ENCODE measurements around the gene FAM81B. TPM values are rescaled to one million over a fixed set of nuclear protein-coding genes. Genes with fewer than 3 reads are reported as not detected.

The FAM81B gene
- total and polyA plus RNA-seq, 7 donors: not detected

DNA sequence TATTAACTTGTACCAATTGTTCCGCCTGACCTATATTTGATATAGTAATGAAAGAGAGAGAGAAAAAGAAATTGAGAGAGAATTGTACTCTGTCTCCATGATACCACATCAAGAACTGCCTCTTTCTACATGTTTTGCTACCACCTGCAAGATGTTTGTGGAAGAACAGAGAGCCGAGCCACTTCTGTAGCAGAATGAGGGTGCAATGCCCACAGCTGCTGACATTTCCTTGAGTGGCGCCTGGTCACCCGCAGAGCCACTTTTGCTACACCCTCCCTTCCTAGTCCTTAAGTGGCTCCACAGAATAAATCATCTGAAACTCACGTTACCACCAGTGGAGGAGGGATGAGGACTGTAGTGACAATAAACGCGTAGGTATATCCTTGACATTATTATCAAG is 17.1 kb upstream of the FAM81B start:
- H3K4me1 ChIP-seq: no peaks in the 10 kb centered on the region
- intact Hi-C loops (cut with DNase I): no loop called here
- no peaks in the 10 kb centered on the region for H3K27me3 ChIP-seq
- no peak overlapping the region for H3K4me3 ChIP-seq
- TF ChIP-seq POLR2AphosphoS5 (IDR thresholded peaks at IDR 0.05): no peak
- no peak for TF ChIP-seq POLR2A (IDR thresholded peaks at IDR 0.05)
- TF ChIP-seq EP300 (IDR thresholded peaks at IDR 0.05): no peak
- TF ChIP-seq, protein P1, sequence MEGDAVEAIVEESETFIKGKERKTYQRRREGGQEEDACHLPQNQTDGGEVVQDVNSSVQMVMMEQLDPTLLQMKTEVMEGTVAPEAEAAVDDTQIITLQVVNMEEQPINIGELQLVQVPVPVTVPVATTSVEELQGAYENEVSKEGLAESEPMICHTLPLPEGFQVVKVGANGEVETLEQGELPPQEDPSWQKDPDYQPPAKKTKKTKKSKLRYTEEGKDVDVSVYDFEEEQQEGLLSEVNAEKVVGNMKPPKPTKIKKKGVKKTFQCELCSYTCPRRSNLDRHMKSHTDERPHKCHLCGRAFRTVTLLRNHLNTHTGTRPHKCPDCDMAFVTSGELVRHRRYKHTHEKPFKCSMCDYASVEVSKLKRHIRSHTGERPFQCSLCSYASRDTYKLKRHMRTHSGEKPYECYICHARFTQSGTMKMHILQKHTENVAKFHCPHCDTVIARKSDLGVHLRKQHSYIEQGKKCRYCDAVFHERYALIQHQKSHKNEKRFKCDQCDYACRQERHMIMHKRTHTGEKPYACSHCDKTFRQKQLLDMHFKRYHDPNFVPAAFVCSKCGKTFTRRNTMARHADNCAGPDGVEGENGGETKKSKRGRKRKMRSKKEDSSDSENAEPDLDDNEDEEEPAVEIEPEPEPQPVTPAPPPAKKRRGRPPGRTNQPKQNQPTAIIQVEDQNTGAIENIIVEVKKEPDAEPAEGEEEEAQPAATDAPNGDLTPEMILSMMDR (IDR thresholded peaks at IDR 0.05): no peak
- no peak overlapping the region for H3K27ac ChIP-seq
- no peak for DNase-seq
- 75 to 78% methylated on average over 7 of the region's 7 CpGs for WGBS, 2 donors
- H3K9me3 ChIP-seq: no peaks in the 10 kb centered on the region
- H3K36me3 ChIP-seq: no peaks in the 10 kb centered on the region

DNA sequence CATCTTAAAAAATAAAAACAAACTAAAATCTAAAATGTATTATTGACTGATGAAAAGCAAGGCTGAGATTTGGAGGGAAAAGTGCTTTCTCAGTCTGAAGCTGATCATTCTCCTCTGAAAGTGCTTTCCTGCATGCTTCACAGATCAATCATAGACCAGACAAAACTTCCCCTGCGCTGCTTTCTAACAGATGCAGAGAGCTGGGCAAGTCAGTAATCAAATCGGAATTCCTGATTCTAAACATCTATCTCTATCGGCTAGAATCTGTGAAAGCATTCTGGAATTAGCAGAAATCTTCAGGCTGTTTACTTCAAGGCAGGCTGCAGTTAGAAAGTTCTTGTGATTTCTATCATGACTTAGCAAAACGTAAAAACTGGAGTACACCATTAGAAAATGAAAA is 15.6 kb upstream of the FAM81B start:
- Histone ChIP-seq H3K27ac (no peak overlapping the region), H3K27me3 (no peaks in the 10 kb centered on the region), H3K36me3 (no peaks in the 10 kb centered on the region), H3K4me3 (no peak overlapping the region), H3K4me1 (no peaks in the 10 kb centered on the region), H3K9me3 (no peaks in the 10 kb centered on the region)
- intact Hi-C loops (cut with DNase I): no loop called here
- 74 to 78% methylated on average over 4 of the region's 4 CpGs for WGBS, 2 donors
- TF ChIP-seq POLR2A (IDR thresholded peaks at IDR 0.05): no peak
- TF ChIP-seq, protein P1 (IDR thresholded peaks at IDR 0.05): no peak
- no peak for TF ChIP-seq EP300 (IDR thresholded peaks at IDR 0.05)
- no peak for TF ChIP-seq POLR2AphosphoS5 (IDR thresholded peaks at IDR 0.05)
- no peak for DNase-seq

DNA sequence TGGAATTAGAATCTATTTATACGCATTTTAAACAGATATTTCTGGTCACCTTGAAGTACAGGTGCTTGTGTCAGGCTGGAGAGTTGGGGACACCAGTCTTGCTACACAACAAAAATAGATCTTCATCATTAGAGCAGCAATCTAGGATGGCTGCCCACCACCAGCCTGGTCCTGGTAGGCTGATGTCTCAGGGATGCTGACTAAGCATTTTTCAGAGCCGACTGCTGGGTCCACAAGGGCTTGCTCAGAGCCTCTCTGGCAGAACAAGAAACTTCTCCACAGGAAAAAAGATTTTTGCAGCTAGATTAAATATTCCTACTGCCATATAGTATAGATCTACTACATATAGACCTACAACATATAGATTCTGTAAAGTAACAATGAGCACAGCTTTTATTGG is 12.0 kb upstream of the FAM81B start:
- Histone ChIP-seq H3K36me3 (no peaks in the 10 kb centered on the region), H3K4me3 (no peak overlapping the region), H3K27me3 (no peaks in the 10 kb centered on the region), H3K4me1 (no peaks in the 10 kb centered on the region), H3K9me3 (no peaks in the 10 kb centered on the region), H3K27ac (no peak overlapping the region)
- TF ChIP-seq POLR2AphosphoS5 (IDR thresholded peaks at IDR 0.05) (no peak), POLR2A (IDR thresholded peaks at IDR 0.05) (no peak), EP300 (IDR thresholded peaks at IDR 0.05) (no peak)
- TF ChIP-seq, protein P1 (IDR thresholded peaks at IDR 0.05): no peak
- no peak for DNase-seq
- 49 to 87% methylated on average over 2 of the region's 2 CpGs for WGBS, 2 donors
- intact Hi-C loops (cut with DNase I): no loop called here

DNA sequence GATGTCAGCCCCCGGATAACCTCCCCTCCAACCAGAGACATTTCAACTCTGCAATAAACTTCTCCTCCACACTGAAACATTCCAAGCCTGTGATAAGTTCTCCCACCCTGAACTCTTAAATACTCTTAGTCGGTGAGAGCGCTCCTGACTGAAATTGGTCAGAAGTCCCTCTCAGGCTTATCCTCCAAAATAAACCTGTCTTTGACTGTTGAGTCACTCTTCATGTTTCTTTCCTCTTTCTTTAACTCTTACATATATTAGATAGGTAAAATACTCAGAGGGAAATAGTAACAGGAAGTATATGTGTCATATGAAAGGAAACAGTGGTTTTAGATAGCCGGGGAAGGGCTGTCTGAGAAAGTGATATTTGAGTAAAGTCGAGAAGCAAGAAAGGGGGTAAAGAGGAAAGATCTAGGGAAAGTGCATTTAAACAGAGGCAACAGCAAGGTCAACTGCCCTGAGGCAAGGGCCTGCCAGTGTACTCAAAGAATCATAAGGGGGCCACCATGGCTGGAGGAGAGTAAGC is 11.0 kb upstream of the FAM81B start:
- no peak for TF ChIP-seq EP300 (IDR thresholded peaks at IDR 0.05)
- no peak for TF ChIP-seq POLR2A (IDR thresholded peaks at IDR 0.05)
- TF ChIP-seq POLR2AphosphoS5 (IDR thresholded peaks at IDR 0.05): no peak
- TF ChIP-seq, protein P1 (IDR thresholded peaks at IDR 0.05): no peak
- Histone ChIP-seq H3K27me3 (no peaks in the 10 kb centered on the region), H3K9me3 (no peaks in the 10 kb centered on the region), H3K4me1 (no peaks in the 10 kb centered on the region), H3K36me3 (no peaks in the 10 kb centered on the region), H3K4me3 (no peak overlapping the region), H3K27ac (no peak overlapping the region)
- DNase-seq: no peak
- WGBS, 2 donors: 75 to 91% methylated on average over 5 of the region's 5 CpGs
- intact Hi-C loops (cut with DNase I): no loop called here

DNA sequence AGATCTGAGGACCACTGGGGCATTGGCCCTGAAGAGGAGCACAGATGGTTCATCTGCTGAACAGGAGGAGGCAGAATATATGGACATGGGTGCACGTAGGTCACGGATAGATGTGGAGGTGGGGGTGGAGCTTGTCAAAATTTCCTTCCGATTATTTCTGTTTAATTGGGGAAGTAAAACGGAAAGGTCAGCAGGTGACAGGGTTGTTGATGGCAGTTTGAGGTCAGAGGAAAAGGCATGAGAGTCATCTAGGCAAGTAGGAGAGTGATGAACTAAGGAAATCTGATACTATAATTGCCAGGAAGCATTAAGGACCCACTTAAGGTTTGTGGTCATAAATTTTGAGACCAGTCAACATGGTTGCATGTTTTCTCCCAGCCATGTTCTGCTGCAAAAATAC is 8.4 kb upstream of the FAM81B start:
- no peaks in the 10 kb centered on the region for H3K27me3 ChIP-seq
- no peaks in the 10 kb centered on the region for H3K9me3 ChIP-seq
- WGBS, 2 donors: 28 to 32% methylated on average over 4 of the region's 4 CpGs
- H3K4me1 ChIP-seq: no peaks in the 10 kb centered on the region
- intact Hi-C loops (cut with DNase I): no loop called here
- H3K27ac ChIP-seq: no peak overlapping the region
- H3K4me3 ChIP-seq: no peak overlapping the region
- DNase-seq: no peak
- H3K36me3 ChIP-seq: no peaks in the 10 kb centered on the region
- TF ChIP-seq POLR2A (IDR thresholded peaks at IDR 0.05): no peak
- no peak for TF ChIP-seq POLR2AphosphoS5 (IDR thresholded peaks at IDR 0.05)
- TF ChIP-seq, protein P1 (IDR thresholded peaks at IDR 0.05): no peak
- TF ChIP-seq EP300 (IDR thresholded peaks at IDR 0.05): no peak

Measured in sigmoid colon (tissue), 7 donors.